ENCODE measurements around the gene SMOC1.

The SMOC1 gene

GRCh38 chr14:69931960-69932359 is 52.7 kb downstream of the SMOC1 start:
- ATAC-seq (ENCODE audit: insufficient read depth, low read depth) (no peak), DNase-seq (no peak)
- TF ChIP-seq EZH2 (IDR thresholded peaks at IDR 0.05; ENCODE audit: borderline replicate concordance, low read depth, low read length, severe bottlenecking) (no peak), CTCF (IDR thresholded peaks at IDR 0.05; ENCODE audit: borderline replicate concordance, extremely low read depth, low read length, poor library complexity, severe bottlenecking) (no peak)
- Histone ChIP-seq H4K20me1 (ENCODE audit: insufficient read depth, low read length) (0 out of 2 replicates have a peak, but pooled peaks cover 2% of the 10 kb centered on the region), H3K4me2 (ENCODE audit: insufficient read depth, low read length) (no peak overlapping the region), H3K79me2 (ENCODE audit: insufficient read depth, low read length) (no peaks in the 10 kb centered on the region), H3K4me3 (ENCODE audit: low read depth in 1 of 2, low read length in 2 of 2) (no peak overlapping the region), H3K4me1 (ENCODE audit: insufficient read depth, low read length) (no peaks in the 10 kb centered on the region), H3K27ac (ENCODE audit: low read length) (no peak overlapping the region), H3K36me3 (ENCODE audit: insufficient read depth, low read length) (no peaks in the 10 kb centered on the region), H2AFZ (ENCODE audit: low read depth, low read length) (no peak overlapping the region), H3K27me3 (ENCODE audit: insufficient read depth, low read length, poor library complexity) (peaks cover 31% of the 10 kb centered on the region), H3K9me3 (ENCODE audit: insufficient read depth, low read length, severe bottlenecking) (no peaks in the 10 kb centered on the region), H3K9ac (ENCODE audit: low read depth, low read length) (no peak overlapping the region)

GRCh38 chr14:69932391-69932790 is 53.2 kb downstream of the SMOC1 start:
- H3K27me3 ChIP-seq (ENCODE audit: insufficient read depth, low read length, poor library complexity), result peaks cover 29% of the 10 kb centered on the region
- TF ChIP-seq CTCF (IDR thresholded peaks at IDR 0.05; ENCODE audit: borderline replicate concordance, extremely low read depth, low read length, poor library complexity, severe bottlenecking) (no peak), EZH2 (IDR thresholded peaks at IDR 0.05; ENCODE audit: borderline replicate concordance, low read depth, low read length, severe bottlenecking) (no peak)

GRCh38 chr14:69933623-69934275 is 54.5 kb downstream of the SMOC1 start:
- ATAC-seq (ENCODE audit: insufficient read depth, low read depth) (no peak), DNase-seq (no peak)
- H3K4me1 ChIP-seq (ENCODE audit: insufficient read depth, low read length), result no peaks in the 10 kb centered on the region
- H3K79me2 ChIP-seq (ENCODE audit: insufficient read depth, low read length), result no peaks in the 10 kb centered on the region
- H3K4me3 ChIP-seq (ENCODE audit: low read depth in 1 of 2, low read length in 2 of 2), result no peak overlapping the region
- TF ChIP-seq CTCF (IDR thresholded peaks at IDR 0.05; ENCODE audit: borderline replicate concordance, extremely low read depth, low read length, poor library complexity, severe bottlenecking) (no peak), EZH2 (IDR thresholded peaks at IDR 0.05; ENCODE audit: borderline replicate concordance, low read depth, low read length, severe bottlenecking) (no peak)
- H3K27ac ChIP-seq (ENCODE audit: low read length), result no peak overlapping the region
- H3K9me3 ChIP-seq (ENCODE audit: insufficient read depth, low read length, severe bottlenecking), result no peaks in the 10 kb centered on the region
- no peaks in the 10 kb centered on the region for H4K20me1 ChIP-seq (ENCODE audit: insufficient read depth, low read length)
- H3K36me3 ChIP-seq (ENCODE audit: insufficient read depth, low read length), result no peaks in the 10 kb centered on the region
- no peak overlapping the region for H3K4me2 ChIP-seq (ENCODE audit: insufficient read depth, low read length)
- no peak overlapping the region for H2AFZ ChIP-seq (ENCODE audit: low read depth, low read length)
- H3K9ac ChIP-seq (ENCODE audit: low read depth, low read length), result no peak overlapping the region
- peaks cover 29% of the 10 kb centered on the region for H3K27me3 ChIP-seq (ENCODE audit: insufficient read depth, low read length, poor library complexity)

More at GRCh38 chr14:69932391-69932790, 53.2 kb downstream of the SMOC1 start:
- Histone ChIP-seq H3K9me3 (ENCODE audit: insufficient read depth, low read length, severe bottlenecking) (no peaks in the 10 kb centered on the region), H3K27ac (ENCODE audit: low read length) (no peak overlapping the region), H3K36me3 (ENCODE audit: insufficient read depth, low read length) (no peaks in the 10 kb centered on the region), H4K20me1 (ENCODE audit: insufficient read depth, low read length) (0 out of 2 replicates have a peak, but pooled peaks cover 2% of the 10 kb centered on the region), H3K4me2 (ENCODE audit: insufficient read depth, low read length) (no peak overlapping the region), H3K79me2 (ENCODE audit: insufficient read depth, low read length) (no peaks in the 10 kb centered on the region), H2AFZ (ENCODE audit: low read depth, low read length) (no peak overlapping the region), H3K9ac (ENCODE audit: low read depth, low read length) (no peak overlapping the region), H3K4me1 (ENCODE audit: insufficient read depth, low read length) (no peaks in the 10 kb centered on the region), H3K4me3 (ENCODE audit: low read depth in 1 of 2, low read length in 2 of 2) (no peak overlapping the region)
- DNase-seq (no peak), ATAC-seq (ENCODE audit: insufficient read depth, low read depth) (no peak)
